Hippocampal formation (tissue), 2 donors: Measurements from ENCODE around the gene DNAH12.

ENCODE experiments used
- DNase-seq, 2 donors: peaks; one replicate each; lab custom pipeline; 2025; lab: John Stamatoyannopoulos, UW

DNAH12 gene

GRCh38 chr3:57544181-57545125 is at the start of gene DNAH12:
Gene DNAH12 (minus strand): TSS chr3:57544344. CDS start chr3:57542870, 1,474 bp downstream.
- no peak for DNase-seq

- DNase-seq = no peak
Measured at GRCh38 chr3:57592306-57592705, 48.2 kb upstream of the DNAH12 start.

- no peak for DNase-seq
Measured at GRCh38 chr3:57587905-57588304, 43.8 kb upstream of the DNAH12 start.

GRCh38 chr3:57586778-57587177 is 42.6 kb upstream of the DNAH12 start:
- no peak for DNase-seq

GRCh38 chr3:57583544-57583943 is 39.4 kb upstream of the DNAH12 start:
- no peak for DNase-seq

- DNase-seq = no peak
Measured at GRCh38 chr3:57582474-57583168, 38.5 kb upstream of the DNAH12 start.

- DNase-seq = no peak
Measured at GRCh38 chr3:57577801-57578200, 33.7 kb upstream of the DNAH12 start.

- DNase-seq = peak in 1 of 2 donors; percentile 21
Measured at GRCh38 chr3:57575966-57576626, 32.0 kb upstream of the DNAH12 start.

GRCh38 chr3:57572096-57572495 is 28.0 kb upstream of the DNAH12 start:
- no peak for DNase-seq

- DNase-seq = no peak
Measured at GRCh38 chr3:57570878-57571277, 26.7 kb upstream of the DNAH12 start.

GRCh38 chr3:57569859-57570450 is 25.8 kb upstream of the DNAH12 start:
- DNase-seq = no peak

- no peak for DNase-seq
Measured at GRCh38 chr3:57559526-57559925, 15.4 kb upstream of the DNAH12 start.

GRCh38 chr3:57557085-57557537 is 13.0 kb upstream of the DNAH12 start:
- DNase-seq = no peak

- no peak for DNase-seq
Measured at GRCh38 chr3:57556459-57557084, 12.4 kb upstream of the DNAH12 start.

GRCh38 chr3:57555738-57556458 is 11.8 kb upstream of the DNAH12 start, which contains the start of gene PDE12:
Gene PDE12 (plus strand): TSS chr3:57556274. CDS start chr3:57556380, 106 bp downstream.
- peak; percentile 90 to 92 for DNase-seq

GRCh38 chr3:57555306-57555705 is 11.2 kb upstream of the DNAH12 start:
- no peak for DNase-seq

- DNase-seq = no peak
Measured at GRCh38 chr3:57546616-57547015, 2.5 kb upstream of the DNAH12 start.

GRCh38 chr3:57545636-57546268 is 1.6 kb upstream of the DNAH12 start:
- DNase-seq = no peak

- no peak for DNase-seq
Measured at GRCh38 chr3:57538465-57538864, 5.7 kb downstream of the DNAH12 start.

- no peak for DNase-seq
Measured at GRCh38 chr3:57530071-57530608, 14.0 kb downstream of the DNAH12 start.
